ENCODE measurements around the gene C3AR1.

DNA sequence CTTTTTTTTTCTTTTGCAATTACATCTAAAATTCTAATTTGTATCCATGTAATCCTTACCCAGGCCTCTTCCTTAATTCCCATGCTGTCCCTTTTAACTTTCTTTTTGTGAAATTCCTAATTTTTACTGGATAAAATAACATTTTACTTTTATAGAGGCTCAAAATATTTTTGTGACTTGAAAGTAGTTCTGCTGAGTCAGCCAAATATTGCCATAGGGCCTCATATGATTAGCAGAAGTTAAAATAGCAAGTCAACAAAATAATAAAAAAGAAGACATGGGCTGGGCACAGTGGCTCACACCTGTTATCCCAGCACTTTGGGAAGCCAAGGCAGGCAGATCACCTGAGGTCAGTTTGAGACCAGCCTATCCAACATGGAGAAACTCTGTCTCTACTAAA, 2.0 kb downstream of the C3AR1 start:
- TF ChIP-seq, protein P1, sequence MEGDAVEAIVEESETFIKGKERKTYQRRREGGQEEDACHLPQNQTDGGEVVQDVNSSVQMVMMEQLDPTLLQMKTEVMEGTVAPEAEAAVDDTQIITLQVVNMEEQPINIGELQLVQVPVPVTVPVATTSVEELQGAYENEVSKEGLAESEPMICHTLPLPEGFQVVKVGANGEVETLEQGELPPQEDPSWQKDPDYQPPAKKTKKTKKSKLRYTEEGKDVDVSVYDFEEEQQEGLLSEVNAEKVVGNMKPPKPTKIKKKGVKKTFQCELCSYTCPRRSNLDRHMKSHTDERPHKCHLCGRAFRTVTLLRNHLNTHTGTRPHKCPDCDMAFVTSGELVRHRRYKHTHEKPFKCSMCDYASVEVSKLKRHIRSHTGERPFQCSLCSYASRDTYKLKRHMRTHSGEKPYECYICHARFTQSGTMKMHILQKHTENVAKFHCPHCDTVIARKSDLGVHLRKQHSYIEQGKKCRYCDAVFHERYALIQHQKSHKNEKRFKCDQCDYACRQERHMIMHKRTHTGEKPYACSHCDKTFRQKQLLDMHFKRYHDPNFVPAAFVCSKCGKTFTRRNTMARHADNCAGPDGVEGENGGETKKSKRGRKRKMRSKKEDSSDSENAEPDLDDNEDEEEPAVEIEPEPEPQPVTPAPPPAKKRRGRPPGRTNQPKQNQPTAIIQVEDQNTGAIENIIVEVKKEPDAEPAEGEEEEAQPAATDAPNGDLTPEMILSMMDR (IDR thresholded peaks at IDR 0.05) = no peak
- TF ChIP-seq POLR2A (IDR thresholded peaks at IDR 0.05) = no peak

All from body of pancreas (tissue), 4 donors.